GM12878 (cell line): ENCODE measurements around the gene ARHGAP20. TPM values are rescaled to one million over a fixed set of nuclear protein-coding genes. Genes with fewer than 3 reads are reported as not detected.

Experiments used
- ATAC-seq: fragments of 200-7000 bp; cut with Tn5 transposase; 3 replicates; pipeline ENCODE4 v1.9.1; 2020; ENCODE audit warnings: mild to moderate bottlenecking, moderate library complexity
- BruUV-seq: library from RNA; stranded (reverse); fragments of 400-500 nt; replicated peaks from 2 replicates; lab custom pipeline; 2021; lab: Mats Ljungman, UMichigan
- CTCF ChIA-PET: fragments of 300-600 bp; sonication (Branson Sonifier 250); formaldehyde crosslinking; extraction: SDS; loops from one replicate; lab custom pipeline; 2021; ENCODE audit warnings: inconsistent platforms; lab: Yijun Ruan, JAX
- POLR2A ChIA-PET: fragments of 350-600 bp; formaldehyde crosslinking; extraction: SDS; loops from one replicate; lab custom pipeline; 2021; ENCODE audit warnings: inconsistent platforms; lab: Charles Lee
- RAD21 ChIA-PET: fragments of 300-600 bp; sonication (Branson Sonifier 250); formaldehyde crosslinking; loops from one replicate; lab custom pipeline; 2023; ENCODE audit warnings: antibody characterized with exemption; ENCODE audit not compliant: unreplicated experiment; lab: Charles Lee
- SMC1A ChIA-PET: fragments of 300-600 bp; sonication (Branson Sonifier 250); formaldehyde crosslinking; loops from one replicate; lab custom pipeline; 2023; ENCODE audit not compliant: unreplicated experiment, uncharacterized antibody; lab: Charles Lee
- DNase-seq: peaks from one replicate; pipeline ENCODE4 v3.0.0-alpha.2; 2011; ENCODE audit warnings: low read depth, low spot score
- FAIRE-seq: peaks from 3 replicates; lab custom pipeline; 2011; peaks lifted over from hg19 to GRCh38; lab: Jason Lieb, UNC
- H2AFZ ChIP-seq: 2 replicates; pipeline ENCODE4 v1.6.0; 2011; ENCODE audit warnings: low read depth, low read length, control low read depth; ENCODE audit not compliant: control insufficient read depth
- H3K27ac ChIP-seq: 2 replicates; pipeline ENCODE4 v1.5.1; 2011; ENCODE audit warnings: control low read depth; ENCODE audit not compliant: control insufficient read depth, insufficient read depth
- H3K27me3 ChIP-seq, 2 experiments: replicated peaks in 1 of 2; 2 replicates each; pipeline versions ENCODE4 v1.6.0 to v1.6.1; 2011; ENCODE audit warnings: low read length in 1 of 2; ENCODE audit not compliant: control insufficient read depth in 2 of 2, insufficient read depth in 2 of 2
- H3K36me3 ChIP-seq, 2 experiments: 2 replicates each; pipeline ENCODE4 v1.5.1; 2011; ENCODE audit warnings: low read length in 1 of 2; ENCODE audit not compliant: control insufficient read depth in 2 of 2, insufficient read depth in 2 of 2
- H3K4me1 ChIP-seq: 2 replicates; pipeline ENCODE4 v1.6.1; 2011; ENCODE audit warnings: mild to moderate bottlenecking, low read length, moderate library complexity, mixed read lengths; ENCODE audit not compliant: control insufficient read depth, insufficient read depth
- H3K4me2 ChIP-seq: 2 replicates; pipeline ENCODE4 v1.6.0; 2011; ENCODE audit warnings: control low read depth; ENCODE audit not compliant: control insufficient read depth, insufficient read depth
- H3K4me3 ChIP-seq: fragments of 200-600 bp; sonication (generic); 2 replicates; pipeline ENCODE4 v1.5.1; 2016
- H3K79me2 ChIP-seq: 2 replicates; pipeline ENCODE4 v1.6.0; 2011; ENCODE audit warnings: low read length; ENCODE audit not compliant: control insufficient read depth, insufficient read depth
- H3K9ac ChIP-seq: 2 replicates; pipeline ENCODE4 v1.8.0; 2011; ENCODE audit warnings: low read length, control low read depth, mixed read lengths; ENCODE audit not compliant: control insufficient read depth, insufficient read depth
- H3K9me3 ChIP-seq: replicated peaks from 3 replicates; pipeline ENCODE4 v1.5.1; 2011; ENCODE audit warnings: mild to moderate bottlenecking, low read length; ENCODE audit not compliant: control insufficient read depth, insufficient read depth
- H4K20me1 ChIP-seq: 2 replicates; pipeline ENCODE4 v1.6.0; 2011; ENCODE audit not compliant: control insufficient read depth, insufficient read depth
- BCLAF1 ChIP-seq: fragments of 450-650 bp; IDR thresholded peaks from 2 replicates; pipeline ENCODE4 v1.6.1; 2017; ENCODE audit warnings: antibody characterized with exemption, mild to moderate bottlenecking, moderate library complexity
- E2F4 ChIP-seq: IDR thresholded peaks from 2 replicates; pipeline ENCODE4 v1.6.1; 2012; ENCODE audit warnings: low read depth, low read length, improper control_type of control experiment
- EZH2 ChIP-seq: IDR thresholded peaks from 2 replicates; pipeline ENCODE4 v1.6.1; 2012; ENCODE audit warnings: low read depth, mild to moderate bottlenecking, control low read depth, inconsistent platforms, low read length, borderline replicate concordance; ENCODE audit not compliant: control insufficient read depth
- FOXK2 ChIP-seq: fragments of 450-650 bp; IDR thresholded peaks from 2 replicates; pipeline ENCODE4 v1.6.1; 2017; ENCODE audit warnings: mild to moderate bottlenecking, moderate library complexity
- SKIL ChIP-seq: fragments of 450-650 bp; IDR thresholded peaks from 2 replicates; pipeline ENCODE4 v1.6.1; 2017; ENCODE audit warnings: mild to moderate bottlenecking, low read depth, inconsistent platforms; ENCODE audit not compliant: poor library complexity, severe bottlenecking
- SP1 ChIP-seq: IDR thresholded peaks from one replicate; pipeline ENCODE4 v1.6.1; 2011; ENCODE audit warnings: low read depth, low read length
- SREBF2 ChIP-seq: IDR thresholded peaks from 2 replicates; pipeline ENCODE4 v1.6.1; 2012; ENCODE audit warnings: mild to moderate bottlenecking, low read length
- ZBTB33 ChIP-seq: fragments of 450-650 bp; IDR thresholded peaks from 2 replicates; pipeline ENCODE4 v1.6.1; 2017; ENCODE audit warnings: mild to moderate bottlenecking
- WGBS: methylation state at CpG from one replicate; pipeline ENCODE4 v1.1.6; 2016; ENCODE audit warnings: low lambda C conversion rate; ENCODE audit not compliant: insufficient replicate concordance, insufficient coverage; ENCODE audit errors: missing lambda C conversion rate; 5-methylcytosine and 5-hydroxymethylcytosine counted together
- in situ Hi-C: fragments of 300-500 bp; cut with MboI; formaldehyde crosslinking; loops from 9 replicates; pipeline ENCODE4 v1.14.3; 2018; ENCODE audit warnings: mixed read lengths
- intact Hi-C: fragments of 100-400 bp; cut with micrococcal nuclease; formaldehyde crosslinking; loops from one replicate; pipeline ENCODE4 v1.14.2; 2022; ENCODE audit not compliant: unreplicated experiment
- polyA plus RNA-seq, 11 experiments: library from polyadenylated mRNA; depleted of rRNA in 4 of 11; unstranded in 6 of 11; stranded (reverse) in 5 of 11; fragments of >200 nt; fragmentation: Nextera tagmentation in 4 of 11; fragmentation: Illumina TruSeq in 1 of 11; extraction: Ambion mirVana in 4 of 11; extraction: Trizol in 1 of 11; gene quantifications; 1 replicate in 1 of 11; 2 replicates in 10 of 11; pipeline versions ENCODE4 v1.2.1 to v1.2.3, GENCODE V29; 2011 to 2016; ENCODE audit warnings: inconsistent platforms in 2 of 11, missing spikeins in 2 of 11, low read depth in 1 of 11
- total RNA-seq, 4 experiments: library from RNA; depleted of rRNA in 3 of 4; stranded (reverse); fragments of >200 nt in 3 of 4; fragmentation: Illumina TruSeq in 1 of 4; extraction: Trizol in 1 of 4; gene quantifications; 2 replicates each; pipeline versions ENCODE4 v1.2.1 to v1.2.3, GENCODE V29; 2013 to 2021

Gene ARHGAP20
- total and polyA plus RNA-seq, 10 of the 15 experiments (the other 5 are each of a cell fraction or from before 2014, with no cell fraction given): 0.01 TPM; not detected in 9

- Histone ChIP-seq H3K79me2 (no peaks in the 10 kb centered on the region), H3K4me2 (no peak overlapping the region), H3K4me3 (no peak overlapping the region), H2AFZ (no peak overlapping the region), H3K9ac (no peak overlapping the region), H3K27me3 (no peaks in the 10 kb centered on the region), H3K36me3 (no peaks in the 10 kb centered on the region), H4K20me1 (no peaks in the 10 kb centered on the region), H3K27ac (no peak overlapping the region), H3K9me3 (no peaks in the 10 kb centered on the region), H3K4me1 (no peaks in the 10 kb centered on the region)
- TF ChIP-seq BCLAF1 (no peak), FOXK2 (no peak), SP1 (no peak), ZBTB33 (no peak), EZH2 (no peak), E2F4 (no peak), SKIL (no peak), SREBF2 (no peak)
- BruUV-seq: no TSS peak
- ATAC-seq (no peak), FAIRE-seq (no peak), DNase-seq (no peak)
- intact Hi-C loops (no loop called here), in situ Hi-C loops (no loop called here)
- ChIA-PET CTCF (interaction anchor here (2.1 kb wide), 1 partner anchor 23 kb away, joined by 11 read pairs; no protein-coding TSS in a partner anchor), SMC1A (interaction anchor here (1.5 kb wide), 1 partner anchor 25 kb away, joined by 3 read pairs; no protein-coding TSS in a partner anchor), RAD21 (no interaction called here), POLR2A (interaction anchor here (1.0 kb wide), 1 partner anchor 14 kb away, joined by 3 read pairs; no protein-coding TSS in a partner anchor)
- 40% methylated on average over 1 of the region's 1 CpG for whole genome bisulfite sequencing
Measured at GRCh38 chr11:110587129-110587528, 125.1 kb downstream of the ARHGAP20 start.
